ENCODE measurements around the gene GPR150. TPM values are rescaled to one million over a fixed set of nuclear protein-coding genes. Genes with fewer than 3 reads are reported as not detected.

Gene GPR150
- total RNA-seq, 6 experiments from 2014 or later, result 0.11 to 0.31 (median 0.17) TPM; not detected in 2

DNA sequence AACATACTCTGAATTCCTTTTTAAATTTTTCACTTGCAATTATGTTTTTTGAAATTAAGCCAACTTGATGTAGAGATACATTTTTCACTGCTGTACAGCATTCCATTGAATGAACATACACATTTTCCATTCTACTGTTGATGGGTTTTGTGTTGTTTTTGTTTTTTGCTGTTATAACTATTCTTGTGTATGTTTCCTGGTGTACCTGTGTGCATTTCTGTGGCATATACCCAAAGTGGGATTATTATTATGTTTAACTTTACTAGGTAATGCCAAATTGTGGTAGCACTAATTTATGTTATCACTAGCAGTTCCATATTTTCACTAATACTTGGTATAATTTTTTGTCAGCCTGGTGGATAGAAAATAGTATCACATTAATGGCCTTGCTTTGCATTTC lies 29.4 kb downstream of the GPR150 start:
- Histone ChIP-seq H3K27me3 (no peaks in the 10 kb centered on the region), H3K4me3 (no peak overlapping the region), H3K4me1 (peaks cover 0 to 32% (median 2%) of the 10 kb centered on the region in 4 donors), H3K27ac (peak overlapping the region in 2 of 3 donors; percentile 58 to 64), H3K36me3 (no peaks in the 10 kb centered on the region), H3K9me3 (no peaks in the 10 kb centered on the region)
- TF ChIP-seq, protein P1, sequence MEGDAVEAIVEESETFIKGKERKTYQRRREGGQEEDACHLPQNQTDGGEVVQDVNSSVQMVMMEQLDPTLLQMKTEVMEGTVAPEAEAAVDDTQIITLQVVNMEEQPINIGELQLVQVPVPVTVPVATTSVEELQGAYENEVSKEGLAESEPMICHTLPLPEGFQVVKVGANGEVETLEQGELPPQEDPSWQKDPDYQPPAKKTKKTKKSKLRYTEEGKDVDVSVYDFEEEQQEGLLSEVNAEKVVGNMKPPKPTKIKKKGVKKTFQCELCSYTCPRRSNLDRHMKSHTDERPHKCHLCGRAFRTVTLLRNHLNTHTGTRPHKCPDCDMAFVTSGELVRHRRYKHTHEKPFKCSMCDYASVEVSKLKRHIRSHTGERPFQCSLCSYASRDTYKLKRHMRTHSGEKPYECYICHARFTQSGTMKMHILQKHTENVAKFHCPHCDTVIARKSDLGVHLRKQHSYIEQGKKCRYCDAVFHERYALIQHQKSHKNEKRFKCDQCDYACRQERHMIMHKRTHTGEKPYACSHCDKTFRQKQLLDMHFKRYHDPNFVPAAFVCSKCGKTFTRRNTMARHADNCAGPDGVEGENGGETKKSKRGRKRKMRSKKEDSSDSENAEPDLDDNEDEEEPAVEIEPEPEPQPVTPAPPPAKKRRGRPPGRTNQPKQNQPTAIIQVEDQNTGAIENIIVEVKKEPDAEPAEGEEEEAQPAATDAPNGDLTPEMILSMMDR (IDR thresholded peaks at IDR 0.05), result no peak
- no peak for TF ChIP-seq POLR2A (IDR thresholded peaks at IDR 0.05)
- intact Hi-C loops (cut with DNase I), result loop anchor here in 1 of 2 donors (5.0 kb wide), 1 partner anchor 193 kb away; no protein-coding TSS in a partner anchor
- ATAC-seq (no peak), DNase-seq (no peak)

DNA sequence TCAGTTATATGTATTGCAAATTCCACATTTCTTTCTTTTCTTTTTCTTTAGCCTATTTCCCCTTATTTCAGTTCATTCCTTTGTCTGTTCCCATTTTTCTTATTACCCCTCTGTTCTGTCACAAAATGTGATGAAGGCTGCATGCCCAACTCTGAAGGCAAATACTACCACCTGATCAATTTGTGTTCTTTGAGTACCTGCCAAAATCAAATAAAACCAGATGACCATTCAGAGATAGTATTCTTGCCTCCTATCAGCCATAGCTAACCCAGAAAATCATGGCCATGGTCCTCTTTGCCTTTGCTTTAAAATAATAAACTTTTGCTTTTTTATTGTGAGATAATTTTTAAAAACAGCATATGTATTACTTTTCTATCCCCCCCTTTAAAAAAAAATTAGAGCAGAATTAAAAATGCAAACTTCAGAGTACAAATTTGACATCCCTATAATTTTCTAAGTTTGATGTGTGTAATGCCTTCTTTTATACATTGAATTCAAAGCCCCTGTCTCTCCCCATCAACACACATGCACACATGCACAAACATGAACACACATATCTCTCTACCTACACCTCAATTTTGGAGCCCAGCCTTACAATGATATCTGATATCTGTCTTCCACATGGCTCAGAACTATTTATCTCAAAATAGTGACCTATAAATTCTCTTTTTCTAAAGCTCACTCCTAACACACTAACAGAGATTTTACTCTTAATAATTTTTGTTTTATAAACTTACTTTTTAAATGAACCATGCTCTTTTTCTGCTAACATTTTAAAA lies 30.1 kb downstream of the GPR150 start:
- Histone ChIP-seq H3K4me1 (peaks cover 0 to 32% (median 2%) of the 10 kb centered on the region in 4 donors), H3K27me3 (no peaks in the 10 kb centered on the region), H3K9me3 (no peaks in the 10 kb centered on the region), H3K27ac (peak overlapping the region in 2 of 3 donors; percentile 58 to 64), H3K4me3 (no peak overlapping the region), H3K36me3 (no peaks in the 10 kb centered on the region)
- ATAC-seq, result peak; percentile 9 to 28 (median 16)
- no peak for DNase-seq
- intact Hi-C loops (cut with DNase I), result loop anchor here in 1 of 2 donors (5.0 kb wide), 1 partner anchor 192 kb away; no protein-coding TSS in a partner anchor
- TF ChIP-seq, protein P1 (IDR thresholded peaks at IDR 0.05), result no peak
- no peak for TF ChIP-seq POLR2A (IDR thresholded peaks at IDR 0.05)

DNA sequence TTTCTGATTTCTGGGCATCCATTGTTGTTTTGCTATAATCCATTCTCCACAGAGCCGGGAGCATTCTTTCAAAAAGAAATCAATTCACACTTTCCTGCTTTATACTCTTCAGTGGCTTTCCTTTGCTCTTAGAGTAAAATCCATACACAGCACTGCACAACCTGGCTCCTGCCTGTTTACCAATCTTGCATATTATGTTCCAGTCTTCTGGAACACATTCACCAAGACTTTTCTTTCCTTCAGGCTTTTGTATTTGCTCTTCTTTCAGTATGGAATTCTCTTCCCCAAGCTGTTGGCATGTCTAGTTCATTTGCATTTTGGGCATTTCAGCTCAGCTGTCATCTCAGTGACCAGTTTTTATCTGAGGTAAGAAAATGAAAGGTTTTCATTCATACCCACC lies 33.0 kb downstream of the GPR150 start:
- H3K4me3 ChIP-seq, result no peak overlapping the region
- DNase-seq, result no peak
- ATAC-seq, result no peak
- intact Hi-C loops (cut with DNase I), result no loop called here
- H3K27me3 ChIP-seq, result no peaks in the 10 kb centered on the region
- TF ChIP-seq POLR2A (IDR thresholded peaks at IDR 0.05), result no peak
- TF ChIP-seq, protein P1 (IDR thresholded peaks at IDR 0.05), result no peak
- WGBS (ENCODE audit: insufficient coverage, low coverage, low lambda C conversion rate, missing lambda C conversion rate), result 24% methylated on average over 1 of the region's 1 CpG
- H3K36me3 ChIP-seq, result no peaks in the 10 kb centered on the region
- H3K4me1 ChIP-seq, result peaks cover 0 to 19% (median 2%) of the 10 kb centered on the region in 4 donors
- no peaks in the 10 kb centered on the region for H3K9me3 ChIP-seq
- no peak overlapping the region for H3K27ac ChIP-seq

DNA sequence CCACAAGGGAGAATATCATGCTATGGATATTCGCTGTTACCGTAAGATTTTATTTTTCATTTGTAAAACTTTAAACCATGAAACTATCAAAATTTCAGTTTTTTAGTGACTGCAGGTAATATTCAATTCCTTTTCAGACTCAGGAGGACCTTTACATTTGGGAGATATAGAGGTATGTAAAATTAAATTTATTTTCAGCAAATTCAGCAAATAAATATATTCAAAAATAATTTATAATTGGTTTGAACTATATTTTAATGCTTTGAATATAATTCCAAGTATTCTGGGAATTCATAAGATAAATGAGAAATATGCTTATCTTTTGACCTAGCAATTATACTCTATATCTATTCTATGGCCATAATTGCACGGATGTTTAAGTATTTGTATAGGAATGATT lies 34.3 kb downstream of the GPR150 start:
- no peaks in the 10 kb centered on the region for H3K9me3 ChIP-seq
- ATAC-seq (no peak), DNase-seq (no peak)
- 95% methylated on average over 3 of the region's 3 CpGs for WGBS (ENCODE audit: insufficient coverage, low coverage, low lambda C conversion rate, missing lambda C conversion rate)
- TF ChIP-seq, protein P1 (IDR thresholded peaks at IDR 0.05), result no peak
- no peak for TF ChIP-seq POLR2A (IDR thresholded peaks at IDR 0.05)
- no peaks in the 10 kb centered on the region for H3K27me3 ChIP-seq
- H3K27ac ChIP-seq, result no peak overlapping the region
- intact Hi-C loops (cut with DNase I), result no loop called here
- H3K36me3 ChIP-seq, result no peaks in the 10 kb centered on the region
- H3K4me3 ChIP-seq, result no peak overlapping the region
- H3K4me1 ChIP-seq, result peaks cover 0 to 18% (median 2%) of the 10 kb centered on the region in 4 donors
